ENCODE measurements around the gene DDB1.

Gene DDB1

GRCh38 chr11:61294717-61295595 lies 37.9 kb downstream of the DDB1 start, which contains the start of gene VWCE:
Gene VWCE (minus strand): TSS chr11:61295316. CDS start chr11:61295037, 279 bp downstream.
- ATAC-seq, result peak; percentile 84 to 85

DNA sequence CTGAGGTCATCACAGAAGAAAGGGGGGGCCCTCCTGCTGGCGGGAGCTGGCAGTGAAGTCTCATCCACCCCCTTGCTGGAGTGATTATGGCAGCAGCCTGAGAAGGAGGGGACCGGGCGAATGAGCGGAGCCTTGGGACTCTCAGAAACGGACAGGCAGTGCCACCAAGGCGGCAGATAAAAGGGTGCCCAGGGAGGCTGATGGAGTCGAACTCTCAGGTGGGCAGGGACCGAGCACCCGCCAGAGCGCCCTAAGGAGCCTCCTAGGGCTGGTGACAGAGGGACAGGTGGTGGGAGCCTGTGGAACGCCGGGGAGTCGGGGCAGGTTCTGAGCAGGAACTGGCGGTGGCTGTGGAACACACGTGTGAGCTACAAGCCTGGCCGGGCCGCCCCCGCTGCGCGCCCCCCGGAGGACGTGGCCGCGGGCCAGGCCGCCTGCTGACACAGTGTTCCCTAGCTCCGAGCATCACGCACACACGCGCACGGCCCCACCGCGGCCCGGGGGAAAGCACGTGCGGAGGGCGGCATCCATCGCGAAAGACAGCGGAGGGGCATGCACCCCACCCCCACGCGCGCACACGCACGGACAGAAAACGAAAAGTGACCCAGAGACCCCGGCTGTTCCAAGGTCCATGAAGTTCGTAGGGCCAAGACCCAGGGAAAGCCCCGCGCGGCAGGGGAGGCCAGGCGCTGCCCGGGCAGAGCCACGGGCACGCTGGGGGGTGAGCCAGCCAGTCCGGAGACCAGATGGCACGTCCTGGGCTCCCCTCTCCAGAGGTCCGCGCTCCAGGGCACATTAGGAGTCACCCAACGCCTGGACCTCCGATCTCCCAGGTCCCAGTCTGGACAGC lies 38.8 kb downstream of the DDB1 start:
- ATAC-seq, result peak; percentile 52 to 63

DNA sequence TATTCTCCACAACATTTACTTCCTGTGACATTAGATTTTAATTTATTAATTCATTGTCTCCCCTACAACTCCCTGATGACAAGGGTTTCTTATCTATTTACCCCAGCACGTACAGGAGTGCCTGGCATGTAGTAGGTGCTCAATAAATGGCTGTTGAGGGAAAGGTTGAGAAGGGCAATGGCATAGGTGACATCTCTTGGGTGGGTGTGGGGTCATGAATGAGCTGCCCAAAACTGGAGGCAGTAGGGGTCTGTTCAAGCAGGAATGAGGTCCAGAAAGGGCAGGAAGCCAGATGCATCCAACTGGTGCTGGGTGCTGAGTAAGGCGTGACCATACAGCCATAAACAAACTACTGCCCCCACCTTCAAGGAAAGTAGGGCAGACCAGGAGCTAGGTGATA lies 40.5 kb downstream of the DDB1 start:
- no peak for ATAC-seq

DNA sequence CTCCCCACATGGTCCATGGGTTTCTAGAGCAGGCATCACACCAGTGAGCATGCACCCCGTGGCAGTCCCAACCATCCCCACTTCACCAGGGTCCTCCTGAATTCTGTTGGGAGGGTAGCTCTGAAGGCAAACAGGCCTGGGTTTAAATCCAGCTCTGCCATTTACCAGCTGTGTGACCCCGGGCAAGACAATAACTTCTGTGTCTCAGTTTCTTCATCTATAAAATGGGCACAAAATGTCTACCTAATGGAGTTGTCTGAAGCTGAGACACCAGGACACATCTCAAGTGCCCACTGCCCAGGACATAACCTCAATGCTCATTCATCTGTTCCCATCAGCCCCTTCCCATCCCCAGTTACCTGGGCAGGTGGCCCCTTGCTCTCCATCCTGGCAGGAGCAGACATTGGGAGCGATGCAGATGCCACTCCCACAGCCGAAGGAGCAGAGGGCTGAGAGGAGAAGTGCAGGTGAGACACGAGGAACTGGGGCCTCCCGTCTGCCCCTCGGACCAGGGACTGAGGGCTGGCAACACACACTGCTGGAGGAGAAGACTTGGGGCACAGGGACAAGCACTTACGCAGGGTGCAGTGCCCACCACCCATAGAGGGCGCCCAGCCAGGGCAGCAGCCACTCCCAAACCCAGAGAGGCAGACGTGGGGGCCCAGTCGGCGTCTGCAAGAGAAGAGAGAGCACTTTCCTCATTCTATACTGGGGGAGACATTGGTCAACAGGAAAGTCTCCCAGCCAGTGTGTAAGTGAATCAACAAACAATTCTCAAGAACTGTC lies 41.8 kb downstream of the DDB1 start:
- no peak for ATAC-seq

GRCh38 chr11:61287338-61287977 lies 45.4 kb downstream of the DDB1 start:
- no peak for ATAC-seq

DNA sequence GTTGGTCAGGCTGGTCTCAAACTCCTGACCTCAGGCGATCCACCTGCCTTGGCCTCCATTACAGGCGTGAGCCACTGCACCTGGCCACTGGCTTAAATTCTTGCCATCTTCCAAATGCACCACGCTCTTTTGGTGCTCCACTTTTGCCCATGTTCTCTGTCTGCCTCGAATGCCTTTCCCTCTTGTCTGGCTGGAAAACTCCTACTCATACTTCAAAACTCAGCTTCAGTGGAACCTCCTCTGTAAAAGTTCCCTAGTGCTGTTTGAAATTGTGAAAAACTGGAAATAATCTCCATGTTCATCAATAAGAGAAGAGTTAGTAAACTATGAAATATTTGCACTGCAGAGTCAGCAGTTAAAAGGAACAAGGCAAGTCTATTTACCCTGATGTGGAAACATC lies 49.3 kb downstream of the DDB1 start:
- ATAC-seq, result no peak

DNA sequence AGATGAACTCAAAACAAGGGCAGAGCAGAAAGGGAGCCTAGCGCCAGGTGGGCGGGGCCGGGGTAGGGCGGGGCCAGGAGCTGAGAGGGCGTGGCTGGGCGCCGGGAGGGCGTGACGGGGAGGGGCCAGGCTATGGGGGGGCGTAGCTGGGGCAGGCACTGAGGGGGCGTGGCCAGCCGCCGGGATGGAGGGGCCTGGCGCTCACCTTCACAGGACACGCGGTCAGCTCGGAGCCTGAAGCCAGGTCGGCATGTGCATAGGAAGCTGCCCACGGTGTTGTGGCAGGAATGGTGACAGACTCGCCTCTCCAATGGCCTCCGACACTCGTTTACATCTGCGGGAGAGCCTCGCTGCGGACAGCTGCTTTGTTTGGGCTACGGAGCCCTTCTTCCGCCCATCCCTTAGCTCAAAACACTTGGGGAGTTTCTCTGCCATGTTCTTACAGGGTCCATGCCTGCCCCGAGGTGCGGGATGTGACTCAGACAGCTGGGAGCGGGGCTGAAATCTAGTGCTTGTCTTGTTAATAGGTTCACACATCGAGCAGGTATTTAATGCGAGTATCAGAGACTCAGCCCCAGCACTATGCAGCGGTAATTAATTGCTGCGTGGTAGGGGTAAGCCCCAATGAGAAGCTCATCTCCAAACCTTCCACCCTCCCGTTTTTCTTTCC lies 51.2 kb downstream of the DDB1 start:
- ATAC-seq, result no peak

- ATAC-seq, result no peak
These were observed 51.9 kb downstream of the DDB1 start for GRCh38 chr11:61280883-61281580.

GRCh38 chr11:61279934-61280659 lies 52.8 kb downstream of the DDB1 start:
- ATAC-seq, result no peak

- no peak for ATAC-seq
These were observed 54.9 kb downstream of the DDB1 start for GRCh38 chr11:61278001-61278470.

- no peak for ATAC-seq
These were observed 55.5 kb downstream of the DDB1 start for GRCh38 chr11:61277186-61278000.

GRCh38 chr11:61275191-61275590 lies 57.7 kb downstream of the DDB1 start:
- no peak for ATAC-seq

- no peak for ATAC-seq
These were observed 58.8 kb downstream of the DDB1 start for GRCh38 chr11:61274084-61274483.

GRCh38 chr11:61273178-61274078 lies 59.5 kb downstream of the DDB1 start:
- no peak for ATAC-seq

DNA sequence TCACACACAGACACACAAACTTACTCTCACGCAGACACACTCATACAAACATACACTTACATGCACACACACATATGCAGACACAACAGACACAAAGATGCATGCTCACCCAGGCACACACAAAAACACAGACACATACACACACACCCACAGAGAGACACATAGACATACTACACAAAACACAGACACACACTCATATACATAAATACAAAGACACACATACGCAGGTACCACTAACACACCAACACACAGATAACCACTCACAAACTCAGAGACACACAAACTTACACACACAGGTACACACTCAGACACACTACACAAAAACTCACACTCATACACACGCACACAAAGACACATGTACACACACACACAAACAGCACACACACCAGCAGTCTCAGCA lies 60.2 kb downstream of the DDB1 start:
- no peak for ATAC-seq

DNA sequence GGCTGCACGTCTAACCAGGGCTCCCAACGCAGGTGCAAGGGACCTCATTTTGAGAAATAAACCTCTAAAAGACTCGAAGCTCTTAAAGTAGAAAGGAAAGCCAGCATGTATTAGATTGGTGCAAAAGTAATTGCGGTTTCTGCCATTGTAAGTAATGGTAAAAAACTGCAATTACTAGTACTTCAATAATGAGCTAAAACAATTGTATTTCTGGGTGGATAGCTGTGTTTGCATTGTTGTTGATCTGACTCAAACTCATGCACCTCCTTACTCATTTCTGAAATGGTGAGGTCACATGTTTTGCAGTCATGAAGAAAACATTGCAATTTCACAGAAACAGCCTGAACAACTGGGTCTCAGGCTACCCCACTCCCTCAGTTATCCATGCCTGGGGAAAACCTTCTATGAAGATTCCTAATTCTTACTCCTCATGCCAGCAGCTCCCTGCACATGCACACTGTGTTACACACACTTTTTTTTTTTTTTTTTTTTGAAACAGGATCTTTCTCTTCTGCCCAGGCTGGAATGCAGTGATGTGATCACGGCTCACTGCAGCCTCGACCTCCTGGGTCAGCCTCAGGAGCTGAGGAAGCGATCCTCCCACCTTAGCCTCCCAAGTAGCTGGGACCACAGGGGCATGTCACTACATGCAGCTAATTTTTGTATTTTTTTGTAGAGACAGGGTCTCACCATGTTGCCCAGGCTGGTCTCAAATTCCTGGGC lies 62.4 kb downstream of the DDB1 start:
- ATAC-seq, result peak; percentile 39 to 53

DNA sequence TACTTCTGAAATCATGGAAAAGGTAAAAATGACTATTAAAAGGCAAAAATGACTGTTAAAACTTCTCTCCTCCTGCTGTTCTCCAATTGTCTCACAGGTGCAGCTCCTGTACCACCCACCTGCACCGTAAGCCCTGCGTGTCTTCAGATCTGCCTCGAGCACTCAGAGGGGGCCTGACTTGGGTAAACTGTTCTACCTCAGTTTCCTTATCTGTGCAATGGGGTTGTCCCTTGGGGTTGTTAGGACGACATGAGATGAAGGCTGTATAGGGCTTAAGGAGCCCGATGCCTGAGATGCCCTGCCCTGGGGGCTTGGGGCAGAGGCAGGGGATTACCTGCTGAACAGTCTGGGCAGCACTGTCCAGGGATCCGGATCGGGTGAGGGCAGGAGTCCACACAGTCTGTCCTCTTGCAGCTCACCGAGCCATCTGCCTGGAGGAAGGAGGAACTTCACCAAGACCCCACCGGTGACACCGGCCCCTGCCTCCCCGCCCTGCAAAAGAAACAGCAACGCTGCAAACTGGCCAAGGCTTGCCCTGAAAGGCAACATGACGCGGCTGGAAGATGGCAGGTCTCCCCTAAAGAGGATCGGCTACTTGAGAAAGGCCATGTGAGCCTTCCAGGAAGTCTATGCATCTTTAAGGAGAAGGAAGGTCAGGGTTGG lies 64.2 kb downstream of the DDB1 start:
- ATAC-seq, result no peak
